PC-3 (cell line): ENCODE results near the gene LTA. TPM values are rescaled to one million over a fixed set of nuclear protein-coding genes. Genes with fewer than 3 reads are reported as not detected.

Experiments
- ATAC-seq: fragments of 200-7000 bp; cut with Tn5 transposase; 2 replicates; pipeline ENCODE4 v1.9.1; 2020; ENCODE audit warnings: mild to moderate bottlenecking, moderate library complexity
- BruUV-seq: library from RNA; stranded (reverse); fragments of 400-500 nt; replicated peaks from 2 replicates; lab custom pipeline; 2021; lab: Mats Ljungman, UMichigan
- CTCF ChIA-PET: fragments of 300-600 bp; sonication (Branson Sonifier 250); formaldehyde crosslinking; loops from one replicate; lab custom pipeline; 2022; ENCODE audit warnings: antibody characterized with exemption; lab: Charles Lee
- POLR2A ChIA-PET: fragments of 300-600 bp; sonication (Branson Sonifier 250); formaldehyde crosslinking; loops from one replicate; lab custom pipeline; 2022; ENCODE audit warnings: antibody characterized with exemption; ENCODE audit not compliant: unreplicated experiment; lab: Charles Lee
- DNase-seq: peaks from one replicate; pipeline ENCODE4 v3.0.0-alpha.2; 2015
- H2AFZ ChIP-seq: fragments of 300-600 bp; sonication (generic); 2 replicates; pipeline ENCODE4 v1.6.0; 2016; ENCODE audit warnings: antibody characterized with exemption, low read length
- H3F3A ChIP-seq: fragments of 300-600 bp; sonication (generic); one replicate; pipeline ENCODE4 v1.6.0; 2017; ENCODE audit warnings: antibody characterized with exemption, low read length, control low read depth, mild to moderate bottlenecking; ENCODE audit not compliant: unreplicated experiment
- H3K27ac ChIP-seq: fragments of 300-600 bp; sonication (generic); 2 replicates; pipeline ENCODE4 v1.5.1; 2016; ENCODE audit warnings: mild to moderate bottlenecking, low read length
- H3K27me3 ChIP-seq: fragments of 300-600 bp; sonication (generic); 2 replicates; pipeline ENCODE4 v1.6.1; 2016; ENCODE audit warnings: low read length, mixed read lengths
- H3K36me3 ChIP-seq: fragments of 300-600 bp; sonication (generic); 2 replicates; pipeline ENCODE4 v1.6.1; 2016; ENCODE audit warnings: low read depth, mixed run types, low read length, mixed read lengths
- H3K4me1 ChIP-seq: fragments of 300-600 bp; sonication (generic); 2 replicates; pipeline ENCODE4 v1.5.1; 2016; ENCODE audit warnings: low read length; ENCODE audit not compliant: insufficient read depth
- H3K4me2 ChIP-seq: fragments of 300-600 bp; sonication (generic); 2 replicates; pipeline ENCODE4 v1.6.0; 2016; ENCODE audit warnings: low read length
- H3K4me3 ChIP-seq: fragments of 300-600 bp; sonication (generic); 2 replicates; pipeline ENCODE4 v1.5.1; 2016; ENCODE audit warnings: mild to moderate bottlenecking, low read length, mixed read lengths
- H3K79me2 ChIP-seq: fragments of 300-600 bp; sonication (generic); 2 replicates; pipeline ENCODE4 v1.6.1; 2017; ENCODE audit warnings: low read length, mixed read lengths
- H3K9ac ChIP-seq: fragments of 300-600 bp; sonication (generic); 2 replicates; pipeline ENCODE4 v1.6.0; 2016; ENCODE audit warnings: mild to moderate bottlenecking, low read length
- H3K9me2 ChIP-seq: fragments of 300-600 bp; sonication (generic); replicated peaks from 2 replicates; pipeline ENCODE4 v1.6.1; 2016; ENCODE audit warnings: mixed run types, low read length, mixed read lengths
- H3K9me3 ChIP-seq: fragments of 300-600 bp; sonication (generic); 2 replicates; pipeline ENCODE4 v1.6.1; 2016; ENCODE audit warnings: low read length, mixed read lengths
- H4K20me1 ChIP-seq: fragments of 300-600 bp; sonication (generic); 2 replicates; pipeline ENCODE4 v1.6.1; 2016; ENCODE audit warnings: low read length, mixed read lengths
- EZH2 ChIP-seq: fragments of 300-600 bp; sonication (generic); IDR thresholded peaks from one replicate; pipeline ENCODE4 v1.6.1; 2017; ENCODE audit warnings: antibody characterized with exemption, mild to moderate bottlenecking, low read length; ENCODE audit not compliant: unreplicated experiment
- EZH2phosphoT487 ChIP-seq: fragments of 300-600 bp; sonication (generic); IDR thresholded peaks from 2 replicates; pipeline ENCODE4 v1.6.1; 2018; ENCODE audit warnings: mild to moderate bottlenecking, antibody characterized with exemption, low read length, borderline replicate concordance
- intact Hi-C: fragments of 100-400 bp; cut with micrococcal nuclease; formaldehyde crosslinking; loops from 2 replicates; pipeline ENCODE4 v1.9.0; 2023
- total RNA-seq: library from RNA; depleted of rRNA; stranded (reverse); fragments of >200 nt; gene quantifications from 2 replicates; pipeline ENCODE4 v1.2.3, GENCODE V29; 2014
- TF ChIP-seq, protein P1 (sequence below): fragments of 300-600 bp; sonication (generic); conservative IDR thresholded peaks from 2 replicates; pipeline ENCODE4 v1.5.1; 2017; ENCODE audit warnings: antibody characterized with exemption, low read depth, mild to moderate bottlenecking, low read length

Gene LTA
- total RNA-seq, 1 experiment from 2014 or later = not detected

- intact Hi-C loops = no loop called here
- CTCF ChIA-PET = no interaction called here
- Histone ChIP-seq H3K27me3 (no peaks in the 10 kb centered on the region), H4K20me1 (peaks cover 28% of the 10 kb centered on the region), H2AFZ (no peak overlapping the region), H3K9ac (no peak overlapping the region), H3K4me1 (no peaks in the 10 kb centered on the region), H3K79me2 (peaks cover 22% of the 10 kb centered on the region), H3K4me3 (no peak overlapping the region), H3K27ac (no peak overlapping the region), H3K36me3 (peaks cover 68% of the 10 kb centered on the region), H3K4me2 (no peak overlapping the region), H3K9me2 (no peaks in the 10 kb centered on the region), H3F3A (no peaks in the 10 kb centered on the region), H3K9me3 (no peaks in the 10 kb centered on the region)
- DNase-seq (no peak), ATAC-seq (no peak)
- TF ChIP-seq EZH2phosphoT487 = no peak
- TF ChIP-seq, protein P1, sequence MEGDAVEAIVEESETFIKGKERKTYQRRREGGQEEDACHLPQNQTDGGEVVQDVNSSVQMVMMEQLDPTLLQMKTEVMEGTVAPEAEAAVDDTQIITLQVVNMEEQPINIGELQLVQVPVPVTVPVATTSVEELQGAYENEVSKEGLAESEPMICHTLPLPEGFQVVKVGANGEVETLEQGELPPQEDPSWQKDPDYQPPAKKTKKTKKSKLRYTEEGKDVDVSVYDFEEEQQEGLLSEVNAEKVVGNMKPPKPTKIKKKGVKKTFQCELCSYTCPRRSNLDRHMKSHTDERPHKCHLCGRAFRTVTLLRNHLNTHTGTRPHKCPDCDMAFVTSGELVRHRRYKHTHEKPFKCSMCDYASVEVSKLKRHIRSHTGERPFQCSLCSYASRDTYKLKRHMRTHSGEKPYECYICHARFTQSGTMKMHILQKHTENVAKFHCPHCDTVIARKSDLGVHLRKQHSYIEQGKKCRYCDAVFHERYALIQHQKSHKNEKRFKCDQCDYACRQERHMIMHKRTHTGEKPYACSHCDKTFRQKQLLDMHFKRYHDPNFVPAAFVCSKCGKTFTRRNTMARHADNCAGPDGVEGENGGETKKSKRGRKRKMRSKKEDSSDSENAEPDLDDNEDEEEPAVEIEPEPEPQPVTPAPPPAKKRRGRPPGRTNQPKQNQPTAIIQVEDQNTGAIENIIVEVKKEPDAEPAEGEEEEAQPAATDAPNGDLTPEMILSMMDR = no peak
- TF ChIP-seq EZH2 = no peak
- POLR2A ChIA-PET = no interaction called here
- BruUV-seq = no TSS peak
Observed at GRCh38 chr6:31531771-31532643, 40.1 kb upstream of the LTA start.

DNA sequence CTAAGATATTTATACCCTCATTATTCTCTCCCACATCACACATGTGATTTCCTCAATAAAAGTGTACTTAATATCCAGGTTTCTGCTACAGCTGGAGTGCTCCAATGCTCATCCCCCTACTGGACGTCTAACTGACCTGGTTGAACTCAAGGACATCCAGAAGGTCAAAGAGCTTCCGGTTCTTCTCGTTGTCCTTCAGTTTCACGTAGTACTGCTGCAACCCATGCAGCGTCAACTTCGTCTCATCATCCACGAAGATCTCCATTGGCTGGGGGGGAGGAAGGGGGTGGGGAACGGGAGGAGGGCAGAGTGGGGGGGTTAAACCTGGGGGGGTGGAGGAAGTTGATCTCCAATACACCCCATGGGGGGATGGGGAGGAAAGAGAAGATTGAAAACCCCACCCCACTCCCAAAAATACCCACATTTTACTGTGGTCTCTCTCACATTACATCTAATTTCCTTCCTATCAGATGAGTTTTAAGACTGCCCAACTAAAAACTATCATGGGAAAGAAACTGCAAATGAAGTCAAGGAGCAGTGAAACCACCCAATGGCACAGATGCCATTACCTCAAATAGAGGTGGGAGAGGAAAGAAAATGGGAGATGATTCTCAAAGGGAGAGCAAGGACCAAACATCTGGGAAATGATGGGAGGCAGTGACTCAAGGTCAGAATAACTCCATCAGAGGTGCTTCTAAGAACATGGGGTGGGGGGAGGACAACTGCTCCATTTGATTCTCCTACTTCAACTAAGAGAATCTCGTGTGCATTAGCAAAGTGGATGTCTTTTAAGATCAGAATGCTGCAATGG lies 39.2 kb upstream of the LTA start:
- BruUV-seq = no TSS peak
- no peak overlapping the region for H3K27ac ChIP-seq
- intact Hi-C loops = no loop called here
- no peak for TF ChIP-seq EZH2
- TF ChIP-seq, protein P1 = no peak
- TF ChIP-seq EZH2phosphoT487 = no peak
- H2AFZ ChIP-seq = no peak overlapping the region
- H3K9me3 ChIP-seq = no peaks in the 10 kb centered on the region
- no peak overlapping the region for H3K4me2 ChIP-seq
- ATAC-seq (no peak), DNase-seq (no peak)
- POLR2A ChIA-PET = no interaction called here
- peaks cover 75% of the 10 kb centered on the region for H3K36me3 ChIP-seq
- H3K27me3 ChIP-seq = no peaks in the 10 kb centered on the region
- peaks cover 35% of the 10 kb centered on the region for H4K20me1 ChIP-seq
- no peak overlapping the region for H3K4me3 ChIP-seq
- no peaks in the 10 kb centered on the region for H3K9me2 ChIP-seq
- no peaks in the 10 kb centered on the region for H3K4me1 ChIP-seq
- no peaks in the 10 kb centered on the region for H3F3A ChIP-seq
- H3K9ac ChIP-seq = no peak overlapping the region
- peaks cover 31% of the 10 kb centered on the region for H3K79me2 ChIP-seq
- CTCF ChIA-PET = no interaction called here
